GM19043 (cell line): ENCODE measurements around the gene ELOVL6.

Experiments used
- ATAC-seq: cut with Tn5 transposase; IDR thresholded peaks from one replicate; pipeline ENCODE4 v1.9.1; 2021; ENCODE audit warnings: low read depth; ENCODE audit not compliant: unreplicated experiment

Gene ELOVL6

GRCh38 chr4:110130576-110131358 lies 67.6 kb downstream of the ELOVL6 start:
- no peak for ATAC-seq

GRCh38 chr4:110129544-110129943 lies 68.9 kb downstream of the ELOVL6 start:
- ATAC-seq = no peak

- no peak for ATAC-seq
Measured at GRCh38 chr4:110128472-110128919, 69.9 kb downstream of the ELOVL6 start.

GRCh38 chr4:110128029-110128428 lies 70.4 kb downstream of the ELOVL6 start:
- ATAC-seq = no peak

- ATAC-seq = peak; percentile 63
Measured at GRCh38 chr4:110124711-110125110, 73.7 kb downstream of the ELOVL6 start.

GRCh38 chr4:110122201-110122600 lies 76.2 kb downstream of the ELOVL6 start:
- no peak for ATAC-seq

GRCh38 chr4:110120506-110120905 lies 77.9 kb downstream of the ELOVL6 start:
- no peak for ATAC-seq

- ATAC-seq = no peak
Measured at GRCh38 chr4:110119880-110120279, 78.5 kb downstream of the ELOVL6 start.

- peak; percentile 44 for ATAC-seq
Measured at GRCh38 chr4:110119337-110119736, 79.1 kb downstream of the ELOVL6 start.

GRCh38 chr4:110112056-110112455 lies 86.4 kb downstream of the ELOVL6 start:
- ATAC-seq = no peak

GRCh38 chr4:110109455-110109854 lies 89.0 kb downstream of the ELOVL6 start:
- no peak for ATAC-seq

- no peak for ATAC-seq
Measured at GRCh38 chr4:110108960-110109359, 89.5 kb downstream of the ELOVL6 start.

GRCh38 chr4:110108422-110108821 lies 90.0 kb downstream of the ELOVL6 start:
- peak; percentile 91 for ATAC-seq

- ATAC-seq = no peak
Measured at GRCh38 chr4:110107866-110108265, 90.5 kb downstream of the ELOVL6 start.

- ATAC-seq = peak; percentile 54
Measured at GRCh38 chr4:110106931-110107296, 91.5 kb downstream of the ELOVL6 start.

GRCh38 chr4:110104661-110105060 lies 93.8 kb downstream of the ELOVL6 start:
- no peak for ATAC-seq

- no peak for ATAC-seq
Measured at GRCh38 chr4:110099638-110100037, 98.8 kb downstream of the ELOVL6 start.

- ATAC-seq = no peak
Measured at GRCh38 chr4:110096405-110096804, 102.0 kb downstream of the ELOVL6 start.

GRCh38 chr4:110092646-110093045 lies 105.8 kb downstream of the ELOVL6 start:
- no peak for ATAC-seq

GRCh38 chr4:110091434-110092140 lies 106.8 kb downstream of the ELOVL6 start:
- no peak for ATAC-seq

- ATAC-seq = peak; percentile 50
Measured at GRCh38 chr4:110088670-110089069, 109.7 kb downstream of the ELOVL6 start.
